Effector memory CD8-positive, alpha-beta T cell (primary cell): ENCODE measurements around the gene TBR1.

Experiments
- ATAC-seq: fragments of 150-1000 bp; cut with Tn5 transposase; replicated peaks from 2 replicates; pipeline ENCODE4 v1.10.0; 2021; ENCODE audit warnings: mild to moderate bottlenecking, moderate library complexity
- DNase-seq, 3 experiments: peaks; one replicate each; pipeline ENCODE4 v3.0.0; 2021
- H3K27ac Mint-ChIP-seq, 2 donors: one replicate each; pipeline ENCODE4 v1.8.0; 2022; ENCODE audit warnings: mild to moderate bottlenecking in 2 of 2, mixed read lengths in 2 of 2, moderate library complexity in 2 of 2
- H3K27me3 Mint-ChIP-seq, 2 donors: one replicate each; pipeline ENCODE4 v1.8.0; 2022; ENCODE audit warnings: mixed read lengths in 2 of 2
- H3K36me3 Mint-ChIP-seq: one replicate; pipeline ENCODE4 v1.8.0; 2022; ENCODE audit warnings: mild to moderate bottlenecking, moderate library complexity, mixed read lengths; ENCODE audit not compliant: insufficient read depth
- H3K4me1 Mint-ChIP-seq, 2 donors: one replicate each; pipeline ENCODE4 v1.8.0; 2022; ENCODE audit warnings: low read depth in 2 of 2, mixed read lengths in 2 of 2
- H3K4me3 Mint-ChIP-seq, 2 donors: one replicate each; pipeline ENCODE4 v1.8.0; 2022; ENCODE audit warnings: mild to moderate bottlenecking in 2 of 2, mixed read lengths in 2 of 2, moderate library complexity in 2 of 2
- H3K9me3 Mint-ChIP-seq, 2 donors: one replicate each; pipeline ENCODE4 v1.8.0; 2022; ENCODE audit warnings: mixed read lengths in 2 of 2

TBR1 gene

GRCh38 chr2:161426922-161427663, 11.0 kb downstream of the TBR1 start:
- no peak for DNase-seq
- Mint-ChIP-seq H3K27ac (no peak overlapping the region), H3K9me3 (no peaks in the 10 kb centered on the region), H3K27me3 (peaks cover 72 to 76% of the 10 kb centered on the region in 2 donors), H3K4me3 (peak overlapping the region; percentile 51 to 69), H3K36me3 (no peaks in the 10 kb centered on the region), H3K4me1 (peaks cover 11 to 14% of the 10 kb centered on the region in 2 donors)
- ATAC-seq, result peak; percentile 28

- peaks cover 11 to 14% of the 10 kb centered on the region in 2 donors for H3K4me1 Mint-ChIP-seq
- peak overlapping the region; percentile 51 to 69 for H3K4me3 Mint-ChIP-seq
- no peak for DNase-seq
- no peak overlapping the region for H3K27ac Mint-ChIP-seq
- H3K36me3 Mint-ChIP-seq, result no peaks in the 10 kb centered on the region
- peak; percentile 40 for ATAC-seq
- peaks cover 68 to 73% of the 10 kb centered on the region in 2 donors for H3K27me3 Mint-ChIP-seq
- no peaks in the 10 kb centered on the region for H3K9me3 Mint-ChIP-seq
Measured at GRCh38 chr2:161427664-161428587, 11.8 kb downstream of the TBR1 start.

- H3K4me3 Mint-ChIP-seq, result no peak overlapping the region
Measured at GRCh38 chr2:161430386-161430785, 14.3 kb downstream of the TBR1 start.

GRCh38 chr2:161432107-161432506, 16.0 kb downstream of the TBR1 start:
- no peak for DNase-seq
- no peak for ATAC-seq
- H3K9me3 Mint-ChIP-seq, result no peaks in the 10 kb centered on the region
- H3K27ac Mint-ChIP-seq, result no peak overlapping the region
- peaks cover 0 to 4% of the 10 kb centered on the region in 2 donors for H3K4me1 Mint-ChIP-seq
- peaks cover 55 to 57% of the 10 kb centered on the region in 2 donors for H3K27me3 Mint-ChIP-seq
- H3K4me3 Mint-ChIP-seq, result no peak overlapping the region
- no peaks in the 10 kb centered on the region for H3K36me3 Mint-ChIP-seq

More at GRCh38 chr2:161430386-161430785, 14.3 kb downstream of the TBR1 start:
- peaks cover 66 to 67% of the 10 kb centered on the region in 2 donors for H3K27me3 Mint-ChIP-seq
- peaks cover 3 to 4% of the 10 kb centered on the region in 2 donors for H3K4me1 Mint-ChIP-seq
- ATAC-seq (no peak), DNase-seq (no peak)
- H3K36me3 Mint-ChIP-seq, result no peaks in the 10 kb centered on the region
- no peak overlapping the region for H3K27ac Mint-ChIP-seq
- H3K9me3 Mint-ChIP-seq, result no peaks in the 10 kb centered on the region

- no peaks in the 10 kb centered on the region for H3K36me3 Mint-ChIP-seq
- no peaks in the 10 kb centered on the region for H3K9me3 Mint-ChIP-seq
- no peak overlapping the region for H3K27ac Mint-ChIP-seq
- no peak for ATAC-seq
- H3K27me3 Mint-ChIP-seq, result peaks cover 44 to 57% of the 10 kb centered on the region in 2 donors
- DNase-seq, result no peak
- H3K4me1 Mint-ChIP-seq, result no peaks in the 10 kb centered on the region
- H3K4me3 Mint-ChIP-seq, result no peak overlapping the region
Measured at GRCh38 chr2:161434118-161434517, 18.0 kb downstream of the TBR1 start.

- DNase-seq (no peak), ATAC-seq (no peak)
- Mint-ChIP-seq H3K4me1 (no peaks in the 10 kb centered on the region), H3K27ac (no peak overlapping the region), H3K27me3 (peaks cover 40 to 52% of the 10 kb centered on the region in 2 donors), H3K4me3 (no peak overlapping the region), H3K9me3 (no peaks in the 10 kb centered on the region), H3K36me3 (no peaks in the 10 kb centered on the region)
Measured at GRCh38 chr2:161436411-161436810, 20.3 kb downstream of the TBR1 start.

- H3K4me3 Mint-ChIP-seq, result no peak overlapping the region
- DNase-seq, result no peak
- H3K36me3 Mint-ChIP-seq, result no peaks in the 10 kb centered on the region
- H3K9me3 Mint-ChIP-seq, result no peaks in the 10 kb centered on the region
- H3K27me3 Mint-ChIP-seq, result peaks cover 38 to 42% of the 10 kb centered on the region in 2 donors
- H3K4me1 Mint-ChIP-seq, result no peaks in the 10 kb centered on the region
- H3K27ac Mint-ChIP-seq, result no peak overlapping the region
- no peak for ATAC-seq
Measured at GRCh38 chr2:161438598-161438997, 22.5 kb downstream of the TBR1 start.

GRCh38 chr2:161445097-161445496, 29.0 kb downstream of the TBR1 start:
- DNase-seq (no peak), ATAC-seq (no peak)
- Mint-ChIP-seq H3K4me3 (no peak overlapping the region), H3K9me3 (no peaks in the 10 kb centered on the region), H3K4me1 (no peaks in the 10 kb centered on the region), H3K27me3 (peaks cover 14 to 40% of the 10 kb centered on the region in 2 donors), H3K36me3 (no peaks in the 10 kb centered on the region), H3K27ac (no peak overlapping the region)

- H3K4me3 Mint-ChIP-seq, result no peak overlapping the region
- H3K27me3 Mint-ChIP-seq, result peaks cover 14 to 41% of the 10 kb centered on the region in 2 donors
- no peaks in the 10 kb centered on the region for H3K4me1 Mint-ChIP-seq
- H3K27ac Mint-ChIP-seq, result no peak overlapping the region
- H3K9me3 Mint-ChIP-seq, result no peaks in the 10 kb centered on the region
- no peaks in the 10 kb centered on the region for H3K36me3 Mint-ChIP-seq
- DNase-seq, result no peak
- no peak for ATAC-seq
Measured at GRCh38 chr2:161448431-161448830, 32.3 kb downstream of the TBR1 start.

- Mint-ChIP-seq H3K36me3 (no peaks in the 10 kb centered on the region), H3K9me3 (no peaks in the 10 kb centered on the region), H3K27ac (no peak overlapping the region), H3K27me3 (peaks cover 17 to 71% of the 10 kb centered on the region in 2 donors), H3K4me1 (no peaks in the 10 kb centered on the region), H3K4me3 (no peak overlapping the region)
- no peak for ATAC-seq
- DNase-seq, result no peak
Measured at GRCh38 chr2:161471631-161472030, 55.5 kb downstream of the TBR1 start.

GRCh38 chr2:161474920-161475319, 58.8 kb downstream of the TBR1 start:
- ATAC-seq (no peak), DNase-seq (no peak)
- Mint-ChIP-seq H3K4me1 (no peaks in the 10 kb centered on the region), H3K4me3 (no peak overlapping the region), H3K27ac (no peak overlapping the region), H3K9me3 (peaks cover 0 to 3% of the 10 kb centered on the region in 2 donors), H3K27me3 (peaks cover 17 to 49% of the 10 kb centered on the region in 2 donors), H3K36me3 (no peaks in the 10 kb centered on the region)
